GDM1 (cell line): Measurements from ENCODE around the gene SYTL1.
A peak's percentile ranks its signal among the peaks of the same experiment; 100 is the strongest.

Experiments used
- DNase-seq: peaks from one replicate; lab custom pipeline; 2025; lab: John Stamatoyannopoulos, UW

The SYTL1 gene

GRCh38 chr1:27341525-27342252 is at the start of gene SYTL1:
SYTL1 (plus strand) TSS chr1:27342022; CDS start chr1:27345335, 3,313 bp downstream.
- peak; percentile 82 for DNase-seq

- no peak for DNase-seq
Observed at GRCh38 chr1:27292106-27292505, 49.7 kb upstream of the SYTL1 start.

GRCh38 chr1:27293915-27294314 is 47.9 kb upstream of the SYTL1 start:
- DNase-seq, result no peak

- peak; percentile 6 for DNase-seq
Observed at GRCh38 chr1:27296773-27297291, 45.0 kb upstream of the SYTL1 start.

- DNase-seq, result no peak
Observed at GRCh38 chr1:27297903-27298302, 43.9 kb upstream of the SYTL1 start.

GRCh38 chr1:27298632-27299384 is 43.0 kb upstream of the SYTL1 start:
- DNase-seq, result no peak

DNA sequence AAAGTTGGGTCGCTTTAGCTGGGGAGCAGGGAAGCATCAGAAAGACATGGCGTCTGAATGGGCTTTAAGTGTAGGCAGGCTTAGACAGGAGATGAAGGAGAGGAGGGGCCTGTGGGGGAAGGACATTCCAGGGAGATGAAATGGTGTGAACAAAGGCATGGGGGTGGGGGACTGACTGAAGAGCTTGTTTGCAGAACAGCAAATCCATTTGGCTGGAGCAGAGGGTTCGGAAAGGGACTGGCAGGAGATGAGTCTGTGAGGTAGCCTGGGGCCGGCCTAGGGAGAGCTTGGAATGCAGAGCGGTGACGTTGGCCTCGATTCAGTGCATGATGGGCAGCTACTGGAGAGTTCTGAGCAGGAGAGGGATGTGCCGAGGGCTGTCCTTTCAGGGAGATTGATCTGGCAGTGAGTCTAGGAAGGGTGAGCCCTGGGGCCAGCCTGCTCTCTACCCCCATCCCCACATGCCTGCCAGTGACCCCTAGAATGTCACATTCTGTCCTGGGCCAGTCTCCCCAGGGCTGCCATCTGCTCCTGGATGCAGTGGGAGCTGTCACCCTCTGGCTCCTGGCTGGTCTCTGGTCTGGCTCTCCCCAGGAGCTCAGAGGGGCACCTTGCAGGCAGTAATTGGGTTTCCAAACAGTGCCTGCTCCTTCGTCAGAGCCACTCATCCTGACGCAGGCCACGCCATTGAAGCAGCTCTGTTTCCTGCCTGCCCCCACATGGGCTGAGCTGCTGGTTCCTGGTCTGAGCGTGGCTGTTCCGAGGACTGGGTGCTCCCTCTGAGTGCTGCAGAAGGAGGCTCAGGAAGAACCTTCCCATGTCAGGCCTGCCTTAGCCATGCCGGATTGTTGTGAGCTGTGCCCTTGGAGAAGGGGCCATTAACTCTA is 42.2 kb upstream of the SYTL1 start:
- no peak for DNase-seq

- peak; percentile 85 for DNase-seq
Observed at GRCh38 chr1:27300341-27301051, 41.3 kb upstream of the SYTL1 start.

DNA sequence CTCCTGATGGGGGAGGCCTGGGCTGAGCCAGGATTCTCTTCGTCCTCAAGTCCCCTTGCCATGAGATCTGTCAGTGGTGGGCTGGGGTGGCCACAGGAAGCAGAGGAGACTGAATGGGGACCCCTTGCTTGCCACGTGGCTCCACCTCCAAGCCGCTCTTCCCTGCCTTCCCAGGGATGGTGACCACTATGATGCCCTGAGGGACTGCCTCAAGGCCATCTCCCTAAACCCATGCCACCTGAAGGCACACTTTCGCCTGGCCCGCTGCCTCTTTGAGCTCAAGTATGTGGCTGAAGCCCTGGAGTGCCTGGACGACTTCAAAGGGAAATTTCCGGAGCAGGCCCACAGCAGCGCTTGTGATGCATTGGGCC is 40.8 kb upstream of the SYTL1 start:
- DNase-seq, result no peak

- DNase-seq, result no peak
Observed at GRCh38 chr1:27301582-27302199, 40.1 kb upstream of the SYTL1 start.

DNA sequence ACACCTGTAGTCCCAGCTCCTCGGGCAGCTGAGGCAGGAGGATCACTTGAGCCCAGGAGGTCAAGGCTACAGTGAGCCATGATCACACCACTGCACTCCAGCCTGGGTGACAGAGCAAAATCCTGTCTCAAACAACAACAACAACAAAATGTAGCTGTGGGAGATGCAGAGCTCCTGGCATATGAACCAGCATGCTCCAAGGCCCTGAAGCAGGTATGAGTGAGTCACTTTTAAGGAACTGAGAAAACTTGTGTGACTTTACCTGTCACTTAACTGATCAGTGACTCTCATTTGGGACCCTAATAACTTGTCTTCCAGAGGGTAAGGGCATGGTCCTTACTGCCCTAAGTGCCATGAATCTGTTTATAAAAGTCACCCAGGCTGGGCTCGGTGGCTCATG is 39.2 kb upstream of the SYTL1 start:
- no peak for DNase-seq

GRCh38 chr1:27303509-27303908 is 38.3 kb upstream of the SYTL1 start:
- no peak for DNase-seq

GRCh38 chr1:27306071-27306470 is 35.8 kb upstream of the SYTL1 start:
- no peak for DNase-seq

DNA sequence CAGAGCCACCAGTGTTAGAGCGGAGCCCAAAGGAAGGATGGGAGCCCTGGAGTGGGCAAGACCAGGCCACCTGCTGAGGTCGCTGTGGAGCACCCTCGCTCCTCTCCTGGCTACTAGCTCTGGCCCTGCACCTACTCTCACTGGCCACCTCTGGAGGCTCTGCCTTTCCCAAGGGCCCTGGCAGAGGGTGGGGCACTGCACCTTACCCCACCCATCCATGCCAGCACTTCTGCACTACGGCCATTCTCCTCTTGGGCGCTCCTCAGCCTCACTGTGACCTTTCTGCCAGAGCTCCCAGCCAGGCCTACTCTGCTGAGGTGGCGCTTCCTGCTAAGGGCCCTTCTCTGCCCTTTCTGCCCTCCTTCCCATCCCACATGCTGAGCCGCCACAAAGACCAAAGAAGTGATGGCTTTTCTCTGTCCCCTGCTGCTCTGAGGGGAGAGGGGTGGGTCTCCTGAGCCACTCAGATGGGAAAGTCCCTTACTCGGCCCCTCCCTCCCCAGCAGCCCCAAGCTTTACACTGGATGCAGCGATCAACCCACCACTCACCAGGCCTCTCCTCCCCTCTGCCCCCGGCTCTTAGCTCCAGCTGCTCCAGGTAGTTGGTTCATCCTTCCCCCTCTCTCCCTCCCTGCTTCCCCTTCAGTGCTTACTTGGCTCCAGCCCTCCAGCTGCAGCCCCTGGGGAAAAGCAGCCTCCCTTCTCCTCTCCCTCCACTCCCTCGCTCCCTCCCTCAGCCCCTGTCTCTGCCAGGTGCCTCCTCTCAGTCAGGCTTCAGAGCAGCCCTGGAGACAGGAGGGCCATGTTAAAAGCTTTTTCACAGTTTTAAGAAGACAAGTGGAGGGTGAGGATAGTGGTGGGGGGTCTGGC is 34.7 kb upstream of the SYTL1 start:
- no peak for DNase-seq

- no peak for DNase-seq
Observed at GRCh38 chr1:27307874-27308598, 33.8 kb upstream of the SYTL1 start.

- no peak for DNase-seq
Observed at GRCh38 chr1:27314169-27314568, 27.7 kb upstream of the SYTL1 start.

DNA sequence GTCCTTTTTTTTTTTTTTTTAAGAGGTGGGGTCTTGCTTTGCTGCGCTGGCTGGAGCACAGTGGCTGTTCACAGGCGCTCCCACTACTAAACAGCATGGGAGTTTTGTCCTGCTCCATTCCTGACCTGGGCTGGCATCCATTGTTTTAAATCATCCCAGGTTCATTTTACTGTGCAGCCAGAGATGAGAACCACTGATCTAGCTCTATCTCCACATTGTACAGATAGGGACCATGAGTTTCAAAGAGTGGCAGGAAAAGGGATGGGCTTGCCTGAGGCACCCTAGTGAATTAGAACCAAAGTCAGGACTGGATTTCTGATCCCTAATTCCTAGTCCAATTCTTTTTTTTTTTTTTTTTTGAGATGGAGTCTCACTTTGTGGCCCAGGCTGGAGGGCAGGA is 27.1 kb upstream of the SYTL1 start:
- DNase-seq, result no peak

- DNase-seq, result no peak
Observed at GRCh38 chr1:27316860-27317259, 25.0 kb upstream of the SYTL1 start.

DNA sequence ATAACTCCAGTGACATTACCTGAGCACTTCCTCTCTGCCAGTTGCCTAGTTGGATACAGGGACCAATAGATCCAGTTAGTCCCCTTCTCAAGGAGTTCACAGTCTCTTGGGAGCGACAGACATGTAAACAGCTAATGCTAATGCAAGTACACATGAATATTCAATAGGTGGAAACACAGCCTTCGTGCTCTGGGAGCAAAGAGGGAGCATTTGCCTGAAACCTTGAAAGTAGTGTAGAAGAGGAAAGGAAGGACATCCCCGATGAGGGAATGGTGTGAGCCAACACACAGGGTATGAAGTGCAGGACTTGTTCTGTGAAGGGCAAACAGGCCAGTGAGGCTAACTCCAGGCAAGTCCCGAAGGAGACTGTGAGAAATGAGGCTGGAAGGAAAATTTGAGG is 23.7 kb upstream of the SYTL1 start:
- DNase-seq, result no peak

- DNase-seq, result no peak
Observed at GRCh38 chr1:27318596-27318995, 23.2 kb upstream of the SYTL1 start.
